Large intestine (tissue), 3 donors: Measurements from ENCODE around the gene MAPK8. TPM values are rescaled to one million over a fixed set of nuclear protein-coding genes. Genes with fewer than 3 reads are reported as not detected.

Source experiments
- DNase-seq, 2 donors: peaks; one replicate each; pipeline versions ENCODE4 v3.0.0 to v3.0.0-alpha.2; 2013
- H3K27ac ChIP-seq: one replicate; pipeline ENCODE4 v1.5.1; 2013; ENCODE audit warnings: low read length
- H3K27me3 ChIP-seq: 2 replicates; pipeline ENCODE4 v1.6.1; 2013; ENCODE audit warnings: low read length; ENCODE audit not compliant: control insufficient read depth, insufficient read depth
- H3K36me3 ChIP-seq: 2 replicates; pipeline ENCODE4 v1.6.1; 2013; ENCODE audit warnings: low read length; ENCODE audit not compliant: control insufficient read depth, insufficient read depth
- H3K4me1 ChIP-seq: one replicate; pipeline ENCODE4 v1.6.1; 2013; ENCODE audit warnings: low read length; ENCODE audit not compliant: control insufficient read depth, insufficient read depth
- H3K4me3 ChIP-seq: one replicate; pipeline ENCODE4 v1.5.1; 2013; ENCODE audit warnings: low read length
- H3K9me3 ChIP-seq: one replicate; pipeline ENCODE4 v1.6.1; 2013; ENCODE audit warnings: mild to moderate bottlenecking, low read depth, low read length, moderate library complexity; ENCODE audit not compliant: control insufficient read depth
- WGBS: methylation state at CpG from one replicate; pipeline ENCODE4 v1.1.5; 2013; ENCODE audit warnings: low lambda C conversion rate; ENCODE audit not compliant: insufficient coverage; 5-methylcytosine and 5-hydroxymethylcytosine counted together
- polyA plus RNA-seq: library from polyadenylated mRNA; unstranded; fragments of 120-200 nt; gene quantifications from one replicate; pipeline ENCODE4 v1.2.1, GENCODE V29; 2013

MAPK8 gene
- polyA plus RNA-seq, 1 donor = 40.6 TPM

GRCh38 chr10:48429309-48429708 is 122.8 kb downstream of the MAPK8 start:
- no peak overlapping the region for H3K27ac ChIP-seq
- H3K4me1 ChIP-seq = no peaks in the 10 kb centered on the region
- DNase-seq = no peak
- H3K27me3 ChIP-seq = no peaks in the 10 kb centered on the region
- H3K36me3 ChIP-seq = peaks cover 5% of the 10 kb centered on the region
- H3K9me3 ChIP-seq = no peaks in the 10 kb centered on the region
- WGBS = 100% methylated on average over 1 of the region's 1 CpG
- H3K4me3 ChIP-seq = no peak overlapping the region

DNA sequence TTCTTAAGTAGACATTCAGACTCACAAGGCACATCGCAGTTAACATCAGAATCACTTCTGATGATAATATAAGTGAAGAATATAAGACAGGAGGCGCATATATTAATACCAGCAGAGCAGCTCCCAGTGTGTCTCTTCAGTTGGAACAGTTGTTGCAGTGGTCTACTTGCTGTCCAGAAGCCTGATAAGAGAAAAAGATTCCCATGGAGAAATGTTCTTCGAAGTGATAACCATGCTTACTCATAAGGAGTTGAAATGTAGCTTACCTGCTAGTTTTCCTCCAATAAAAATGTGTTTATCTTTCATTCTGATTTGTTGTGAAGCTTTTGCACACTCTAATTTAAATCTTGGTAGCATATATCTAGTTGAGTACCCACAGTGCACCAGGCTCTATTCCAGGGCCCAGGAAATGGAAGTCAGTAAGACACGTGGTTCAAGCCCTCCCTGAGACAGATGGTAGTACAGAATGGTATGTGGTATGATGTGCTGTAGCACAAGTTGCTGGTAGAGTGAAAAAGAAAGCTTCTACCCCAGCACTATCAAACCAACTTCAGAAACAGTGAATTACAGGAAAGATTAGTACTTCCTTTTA is 124.0 kb downstream of the MAPK8 start:
- no peaks in the 10 kb centered on the region for H3K4me1 ChIP-seq
- H3K27ac ChIP-seq = no peak overlapping the region
- no peaks in the 10 kb centered on the region for H3K27me3 ChIP-seq
- 100% methylated on average over 3 of the region's 4 CpGs for WGBS
- H3K9me3 ChIP-seq = no peaks in the 10 kb centered on the region
- H3K4me3 ChIP-seq = no peak overlapping the region
- DNase-seq = no peak
- peaks cover 7% of the 10 kb centered on the region for H3K36me3 ChIP-seq

DNA sequence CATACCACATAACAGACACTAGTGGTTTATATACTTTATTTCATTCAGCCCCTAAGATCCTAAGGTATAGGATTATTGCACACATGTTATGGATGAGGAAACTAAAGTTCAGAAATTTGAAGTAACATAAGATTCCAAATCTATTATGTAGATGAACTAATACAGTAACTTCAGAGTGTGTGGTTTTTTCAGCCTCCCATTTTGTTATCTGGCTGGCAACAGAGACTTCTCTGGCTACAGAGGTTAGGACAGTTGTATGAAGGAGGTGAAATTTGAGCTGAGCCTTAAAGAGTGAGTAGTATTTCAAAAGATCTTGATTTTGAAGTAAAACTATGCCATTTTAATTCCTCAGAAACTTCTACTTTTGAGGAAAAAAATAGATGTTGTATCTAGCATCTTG is 125.4 kb downstream of the MAPK8 start:
- H3K27me3 ChIP-seq = no peaks in the 10 kb centered on the region
- no peaks in the 10 kb centered on the region for H3K9me3 ChIP-seq
- H3K36me3 ChIP-seq = peaks cover 6% of the 10 kb centered on the region
- DNase-seq = no peak
- H3K27ac ChIP-seq = no peak overlapping the region
- H3K4me3 ChIP-seq = no peak overlapping the region
- H3K4me1 ChIP-seq = no peaks in the 10 kb centered on the region

DNA sequence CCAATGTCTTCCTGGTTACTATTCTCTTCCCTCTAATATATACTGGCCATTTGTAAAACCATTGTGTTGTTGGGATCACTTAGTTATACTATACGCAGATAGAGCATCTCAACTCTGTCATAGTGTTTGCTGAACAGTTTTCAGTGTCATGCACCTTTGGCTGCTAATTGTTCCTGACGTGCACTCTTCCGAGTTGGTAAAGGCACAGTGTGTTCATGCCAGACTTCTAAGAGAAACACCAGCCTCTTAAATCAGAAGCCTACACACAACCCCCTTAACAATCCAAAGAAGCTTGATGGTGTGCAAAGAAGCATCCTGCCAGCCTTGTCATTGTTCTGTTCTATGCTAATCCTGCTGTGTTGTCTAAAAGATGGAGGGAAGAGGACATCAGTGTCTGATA is 131.1 kb downstream of the MAPK8 start:
- Histone ChIP-seq H3K4me3 (no peak overlapping the region), H3K4me1 (peaks cover 6% of the 10 kb centered on the region), H3K9me3 (no peaks in the 10 kb centered on the region), H3K27ac (no peak overlapping the region), H3K27me3 (no peaks in the 10 kb centered on the region), H3K36me3 (peaks cover 9% of the 10 kb centered on the region)
- DNase-seq = no peak
- WGBS = no CpG with 5 or more reads among the region's 3 CpGs

- Histone ChIP-seq H3K27ac (peak overlapping the region; percentile 58), H3K36me3 (peaks cover 9% of the 10 kb centered on the region), H3K4me3 (no peak overlapping the region), H3K9me3 (no peaks in the 10 kb centered on the region), H3K4me1 (peaks cover 6% of the 10 kb centered on the region), H3K27me3 (no peaks in the 10 kb centered on the region)
- no peak for DNase-seq
- 100% methylated on average over 1 of the region's 2 CpGs for WGBS
These were observed 132.6 kb downstream of the MAPK8 start for GRCh38 chr10:48439031-48439430.

DNA sequence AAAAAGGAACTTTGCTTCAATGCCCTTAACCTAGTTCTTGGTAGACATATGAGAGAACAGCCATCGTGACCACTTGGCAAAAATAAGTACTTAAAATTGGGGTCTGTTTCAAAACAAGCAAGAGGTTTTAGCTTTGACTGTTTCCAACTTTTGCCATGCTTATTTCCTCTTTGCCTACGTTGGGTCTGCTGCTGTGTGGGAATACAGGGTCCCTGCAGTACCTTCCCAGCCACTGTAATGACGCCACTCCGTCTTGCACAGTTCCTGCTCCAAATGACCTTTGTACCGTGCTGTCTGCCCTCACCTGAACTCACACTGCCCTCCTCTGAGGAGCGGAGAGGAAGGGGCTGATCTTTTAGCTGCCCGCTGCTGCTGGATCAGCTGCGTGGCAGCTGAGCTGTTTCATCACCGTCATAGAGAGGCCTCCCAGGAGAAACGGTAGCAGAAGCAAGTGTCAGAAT is 133.1 kb downstream of the MAPK8 start:
- Histone ChIP-seq H3K4me3 (no peak overlapping the region), H3K27ac (peak overlapping the region; percentile 58), H3K9me3 (no peaks in the 10 kb centered on the region), H3K4me1 (peaks cover 6% of the 10 kb centered on the region), H3K36me3 (peaks cover 9% of the 10 kb centered on the region), H3K27me3 (no peaks in the 10 kb centered on the region)
- DNase-seq = peak; percentile 89 to 93
- no CpG with 5 or more reads among the region's 10 CpGs for WGBS

- WGBS = no CpG with 5 or more reads among the region's 4 CpGs
- peaks cover 6% of the 10 kb centered on the region for H3K4me1 ChIP-seq
- no peak overlapping the region for H3K4me3 ChIP-seq
- DNase-seq = no peak
- peaks cover 6% of the 10 kb centered on the region for H3K36me3 ChIP-seq
- H3K9me3 ChIP-seq = no peaks in the 10 kb centered on the region
- no peak overlapping the region for H3K27ac ChIP-seq
- H3K27me3 ChIP-seq = no peaks in the 10 kb centered on the region
These were observed 134.3 kb downstream of the MAPK8 start for GRCh38 chr10:48440771-48441170.

DNA sequence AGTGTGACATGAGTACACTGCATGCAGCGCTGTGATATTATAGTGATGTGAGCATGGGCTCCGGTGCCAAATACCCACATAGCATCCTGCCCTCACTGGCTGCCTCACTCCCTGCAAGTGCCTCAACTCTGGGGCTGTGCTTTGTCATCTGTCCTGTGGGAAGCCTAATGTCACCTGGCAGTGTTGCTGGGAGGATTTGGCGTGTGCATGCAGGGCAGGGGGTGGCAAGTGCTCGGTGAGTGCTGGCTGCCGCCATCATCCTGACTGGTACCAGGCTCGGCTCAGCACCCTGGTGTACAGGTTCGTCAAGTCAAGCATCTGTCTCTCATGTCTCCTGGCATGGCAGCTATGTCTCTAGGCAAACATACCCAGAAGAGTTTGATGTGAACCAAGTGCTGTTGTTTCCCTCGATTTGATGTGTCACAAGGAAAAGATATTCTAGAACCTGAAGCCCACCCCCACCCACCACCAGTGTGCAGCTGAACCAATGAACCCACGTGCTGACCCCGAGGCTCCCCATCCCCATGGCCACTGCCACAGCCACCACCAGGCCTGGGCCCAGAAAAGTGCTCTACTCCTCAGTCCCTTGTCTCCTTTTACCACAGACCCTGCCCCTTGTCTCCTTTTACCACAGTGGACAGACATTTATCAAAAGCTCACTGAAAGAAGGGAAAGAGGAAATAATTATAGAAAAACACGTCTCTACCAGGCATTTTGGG is 135.8 kb downstream of the MAPK8 start:
- no peaks in the 10 kb centered on the region for H3K27me3 ChIP-seq
- H3K36me3 ChIP-seq = peaks cover 6% of the 10 kb centered on the region
- H3K4me3 ChIP-seq = no peak overlapping the region
- H3K4me1 ChIP-seq = peaks cover 6% of the 10 kb centered on the region
- H3K27ac ChIP-seq = no peak overlapping the region
- H3K9me3 ChIP-seq = no peaks in the 10 kb centered on the region
- DNase-seq = no peak
- no CpG with 5 or more reads among the region's 11 CpGs for WGBS

- no CpG with 5 or more reads among the region's 5 CpGs for WGBS
- DNase-seq = no peak
- Histone ChIP-seq H3K36me3 (peaks cover 3% of the 10 kb centered on the region), H3K9me3 (no peaks in the 10 kb centered on the region), H3K4me1 (peaks cover 6% of the 10 kb centered on the region), H3K27ac (no peak overlapping the region), H3K4me3 (no peak overlapping the region), H3K27me3 (no peaks in the 10 kb centered on the region)
These were observed 136.3 kb downstream of the MAPK8 start for GRCh38 chr10:48442809-48443177.

DNA sequence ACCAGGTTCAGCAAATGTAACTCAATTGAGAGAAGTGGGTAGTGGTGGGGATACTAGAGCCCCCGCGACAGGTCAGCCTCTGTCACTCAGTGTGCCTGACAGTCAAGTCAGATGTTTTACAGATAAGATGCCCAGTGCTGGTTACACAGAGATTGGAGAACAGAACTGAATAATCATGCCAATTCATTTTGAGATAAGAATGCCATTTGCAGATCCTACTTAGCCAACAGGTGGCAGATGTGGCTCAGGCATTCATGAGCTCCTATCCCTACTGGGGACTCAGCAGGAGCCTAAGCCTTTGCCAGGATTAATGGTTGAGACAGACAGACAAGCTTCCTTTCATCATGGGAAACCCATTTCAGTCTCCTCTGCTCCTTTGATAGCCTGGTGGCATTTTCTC is 137.8 kb downstream of the MAPK8 start:
- WGBS = no CpG with 5 or more reads among the region's 2 CpGs
- no peaks in the 10 kb centered on the region for H3K36me3 ChIP-seq
- H3K27ac ChIP-seq = no peak overlapping the region
- peaks cover 2% of the 10 kb centered on the region for H3K4me1 ChIP-seq
- DNase-seq = no peak
- H3K9me3 ChIP-seq = no peaks in the 10 kb centered on the region
- no peak overlapping the region for H3K4me3 ChIP-seq
- no peaks in the 10 kb centered on the region for H3K27me3 ChIP-seq
